Liver (tissue), 9 donors: ENCODE measurements around the gene ANKEF1. TPM values are rescaled to one million over a fixed set of nuclear protein-coding genes. Genes with fewer than 3 reads are reported as not detected.

Experiments
- DNase-seq: peaks from one replicate; pipeline ENCODE4 v3.0.0-alpha.2; 2017; ENCODE audit warnings: low spot score
- H3K27ac ChIP-seq, 2 donors: one replicate each; pipeline ENCODE4 v1.7.0; 2013; ENCODE audit warnings: inconsistent platforms in 2 of 2, low read length in 2 of 2, control low read depth in 1 of 2, low read depth in 1 of 2, mild to moderate bottlenecking in 1 of 2
- H3K27me3 ChIP-seq, 4 donors: one replicate each; pipeline versions ENCODE4 v1.6.1 to v1.7.0; 2013; ENCODE audit warnings: low read length in 3 of 4, inconsistent platforms in 1 of 4, mild to moderate bottlenecking in 1 of 4, moderate library complexity in 1 of 4; ENCODE audit not compliant: control insufficient read depth in 4 of 4, insufficient read depth in 4 of 4
- H3K36me3 ChIP-seq, 4 donors: one replicate each; pipeline versions ENCODE4 v1.6.1 to v1.7.0; 2013; ENCODE audit warnings: low read length in 3 of 4, mild to moderate bottlenecking in 3 of 4, low read depth in 1 of 4, moderate library complexity in 1 of 4; ENCODE audit not compliant: control insufficient read depth in 4 of 4, insufficient read depth in 3 of 4
- H3K4me1 ChIP-seq, 4 donors: one replicate each; pipeline versions ENCODE4 v1.6.1 to v1.7.0; 2013; ENCODE audit warnings: low read length in 3 of 4, mild to moderate bottlenecking in 3 of 4, moderate library complexity in 1 of 4; ENCODE audit not compliant: control insufficient read depth in 4 of 4, insufficient read depth in 4 of 4
- H3K4me3 ChIP-seq, 3 donors: one replicate each; pipeline versions ENCODE4 v1.6.1 to v1.7.0; 2013; ENCODE audit warnings: low read length in 3 of 3, control low read depth in 1 of 3, low read depth in 1 of 3, mild to moderate bottlenecking in 1 of 3
- H3K9ac ChIP-seq, 2 donors: one replicate each; pipeline ENCODE4 v1.7.0; 2013; ENCODE audit warnings: low read length in 2 of 2, mild to moderate bottlenecking in 2 of 2, moderate library complexity in 2 of 2, control low read depth in 1 of 2, low read depth in 1 of 2
- H3K9me3 ChIP-seq, 4 donors: one replicate each; pipeline versions ENCODE4 v1.6.1 to v1.7.0; 2013; ENCODE audit warnings: low read length in 3 of 4; ENCODE audit not compliant: control insufficient read depth in 4 of 4
- EGR1 ChIP-seq, 2 donors: IDR thresholded peaks; 2 replicates each; pipeline ENCODE4 v1.6.1; 2016 to 2018; ENCODE audit warnings: antibody characterized with exemption in 2 of 2, low read depth in 2 of 2
- FOXA1 ChIP-seq: IDR thresholded peaks from 2 replicates; pipeline ENCODE4 v1.6.1; 2016; ENCODE audit warnings: antibody characterized with exemption
- FOXA2 ChIP-seq: IDR thresholded peaks from 2 replicates; pipeline ENCODE4 v1.6.1; 2016; ENCODE audit warnings: antibody characterized with exemption
- GABPA ChIP-seq, 2 donors: IDR thresholded peaks in 1 of 2; conservative IDR thresholded peaks in 1 of 2; 2 replicates each; pipeline ENCODE4 v1.6.1; 2016; ENCODE audit warnings: antibody characterized with exemption in 2 of 2, mild to moderate bottlenecking in 1 of 2, moderate library complexity in 1 of 2
- HNF4A ChIP-seq, 2 donors: conservative IDR thresholded peaks; 2 replicates each; pipeline ENCODE4 v1.6.1; 2016; ENCODE audit warnings: antibody characterized with exemption in 2 of 2, mild to moderate bottlenecking in 2 of 2
- HNF4G ChIP-seq: IDR thresholded peaks from 2 replicates; pipeline ENCODE4 v1.6.1; 2016; ENCODE audit warnings: antibody characterized with exemption
- JUND ChIP-seq, 2 donors: IDR thresholded peaks; 2 replicates each; pipeline ENCODE4 v1.6.1; 2016; ENCODE audit warnings: antibody characterized with exemption in 2 of 2
- NR2F2 ChIP-seq: IDR thresholded peaks from 2 replicates; pipeline ENCODE4 v1.6.1; 2016; ENCODE audit warnings: antibody characterized with exemption
- RAD21 ChIP-seq, 2 donors: IDR thresholded peaks; 2 replicates each; pipeline ENCODE4 v1.6.1; 2016; ENCODE audit warnings: antibody characterized with exemption in 2 of 2, mild to moderate bottlenecking in 2 of 2
- RXRA ChIP-seq, 2 donors: IDR thresholded peaks; 2 replicates each; pipeline ENCODE4 v1.6.1; 2017 to 2018; ENCODE audit warnings: antibody characterized with exemption in 2 of 2, mild to moderate bottlenecking in 1 of 2
- SP1 ChIP-seq: IDR thresholded peaks from 2 replicates; pipeline ENCODE4 v1.6.1; 2018; ENCODE audit warnings: antibody characterized with exemption, mild to moderate bottlenecking
- TAF1 ChIP-seq: conservative IDR thresholded peaks from 2 replicates; pipeline ENCODE4 v1.6.1; 2016; ENCODE audit warnings: antibody characterized with exemption, mild to moderate bottlenecking
- YY1 ChIP-seq: IDR thresholded peaks from 2 replicates; pipeline ENCODE4 v1.6.1; 2016; ENCODE audit warnings: antibody characterized with exemption, mild to moderate bottlenecking
- WGBS: extraction: QIAGEN DNeasy Blood & Tissue Kit; methylation state at CpG from one replicate; pipeline ENCODE4 v1.1.7; 2013; 5-methylcytosine and 5-hydroxymethylcytosine counted together
- polyA plus RNA-seq, 2 donors: library from polyadenylated mRNA; stranded (reverse) in 1 of 2; unstranded in 1 of 2; fragments of 200-250 nt in 1 of 2; fragments of >200 nt in 1 of 2; fragmentation: Nextera tagmentation in 1 of 2; extraction: Ambion mirVana in 1 of 2; gene quantifications; one replicate each; pipeline versions ENCODE4 v1.2.1 to v1.2.3, GENCODE V29; 2013 to 2015
- total RNA-seq, 2 donors: library from RNA; depleted of rRNA; stranded (reverse); fragments of >200 nt; gene quantifications; one replicate each; pipeline ENCODE4 v1.2.3, GENCODE V29; 2014
- TF ChIP-seq, protein P1 (sequence below): fragments of 150-350 bp; IDR thresholded peaks from 2 replicates; pipeline ENCODE4 v1.5.1; 2017; ENCODE audit warnings: improper control_type of control experiment, low read depth, low read length; ENCODE audit not compliant: missing input control
- TF ChIP-seq, protein P2 (sequence below): IDR thresholded peaks from 2 replicates; pipeline ENCODE4 v1.6.1; 2016; ENCODE audit warnings: antibody characterized with exemption
- TF ChIP-seq, protein P3 (sequence below): IDR thresholded peaks from 2 replicates; pipeline ENCODE4 v1.6.1; 2016; ENCODE audit warnings: antibody characterized with exemption
- TF ChIP-seq, protein P4 (sequence below): IDR thresholded peaks from 2 replicates; pipeline ENCODE4 v1.6.1; 2016; ENCODE audit warnings: antibody characterized with exemption
- TF ChIP-seq, protein P5 (sequence below): IDR thresholded peaks from 2 replicates; pipeline ENCODE4 v1.6.1; 2016; ENCODE audit warnings: antibody characterized with exemption, mild to moderate bottlenecking
- donor health status: healthy.
- donor health status: healthy.
- donor health status: healthy.
- donor health status: healthy.
- donor health status: healthy.

ANKEF1 gene
- total and polyA plus RNA-seq, 4 donors = 1.6 to 5.1 (median 2.6) TPM

DNA sequence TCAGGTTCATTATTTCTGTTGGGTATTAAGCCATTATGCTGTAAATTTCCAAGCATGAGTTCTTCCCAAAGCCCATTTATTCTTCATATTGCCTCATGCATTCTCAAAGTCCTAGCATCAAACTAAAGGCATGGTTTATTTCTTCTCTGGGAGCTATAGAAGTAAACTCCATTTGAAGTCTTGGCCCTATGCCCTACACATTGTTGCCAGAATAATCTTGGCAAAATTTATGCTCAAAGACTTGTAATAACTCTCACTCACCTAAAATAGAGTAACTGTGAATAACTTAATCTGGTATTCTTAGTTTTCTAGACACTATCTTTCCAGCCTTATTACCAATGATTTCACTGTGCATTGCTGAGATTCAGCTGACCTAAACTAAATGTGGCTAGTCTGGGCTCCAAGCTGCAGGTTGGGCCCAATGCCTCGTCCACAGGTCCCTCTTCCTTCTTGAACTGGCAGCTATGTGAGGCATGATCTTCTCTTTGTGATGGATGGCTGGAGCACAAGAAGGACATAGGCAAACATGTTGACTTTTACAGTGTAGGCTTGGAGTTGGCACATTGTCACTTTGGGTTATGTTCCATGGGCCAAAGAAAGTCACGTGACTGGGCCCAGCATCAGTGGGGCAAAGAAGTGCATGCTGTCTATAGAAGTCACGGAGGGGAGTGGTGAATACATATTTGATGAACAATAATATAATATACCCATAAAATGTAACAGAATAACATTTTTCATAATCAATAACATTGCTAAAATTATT, 39.1 kb upstream of the ANKEF1 start:
- Histone ChIP-seq H3K4me1 (no peaks in the 10 kb centered on the region), H3K27ac (no peak overlapping the region), H3K36me3 (no peaks in the 10 kb centered on the region), H3K9ac (no peak overlapping the region), H3K9me3 (no peaks in the 10 kb centered on the region), H3K4me3 (no peak overlapping the region), H3K27me3 (no peaks in the 10 kb centered on the region)
- DNase-seq = no peak
- TF ChIP-seq EGR1 (IDR thresholded peaks at IDR 0.05; ENCODE audit: low read depth in 2 of 2) = no peak
- TF ChIP-seq, protein P1, sequence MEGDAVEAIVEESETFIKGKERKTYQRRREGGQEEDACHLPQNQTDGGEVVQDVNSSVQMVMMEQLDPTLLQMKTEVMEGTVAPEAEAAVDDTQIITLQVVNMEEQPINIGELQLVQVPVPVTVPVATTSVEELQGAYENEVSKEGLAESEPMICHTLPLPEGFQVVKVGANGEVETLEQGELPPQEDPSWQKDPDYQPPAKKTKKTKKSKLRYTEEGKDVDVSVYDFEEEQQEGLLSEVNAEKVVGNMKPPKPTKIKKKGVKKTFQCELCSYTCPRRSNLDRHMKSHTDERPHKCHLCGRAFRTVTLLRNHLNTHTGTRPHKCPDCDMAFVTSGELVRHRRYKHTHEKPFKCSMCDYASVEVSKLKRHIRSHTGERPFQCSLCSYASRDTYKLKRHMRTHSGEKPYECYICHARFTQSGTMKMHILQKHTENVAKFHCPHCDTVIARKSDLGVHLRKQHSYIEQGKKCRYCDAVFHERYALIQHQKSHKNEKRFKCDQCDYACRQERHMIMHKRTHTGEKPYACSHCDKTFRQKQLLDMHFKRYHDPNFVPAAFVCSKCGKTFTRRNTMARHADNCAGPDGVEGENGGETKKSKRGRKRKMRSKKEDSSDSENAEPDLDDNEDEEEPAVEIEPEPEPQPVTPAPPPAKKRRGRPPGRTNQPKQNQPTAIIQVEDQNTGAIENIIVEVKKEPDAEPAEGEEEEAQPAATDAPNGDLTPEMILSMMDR = no peak
- TF ChIP-seq RAD21 (IDR thresholded peaks at IDR 0.05) = no peak
- TF ChIP-seq TAF1 = no peak
- TF ChIP-seq, protein P2, sequence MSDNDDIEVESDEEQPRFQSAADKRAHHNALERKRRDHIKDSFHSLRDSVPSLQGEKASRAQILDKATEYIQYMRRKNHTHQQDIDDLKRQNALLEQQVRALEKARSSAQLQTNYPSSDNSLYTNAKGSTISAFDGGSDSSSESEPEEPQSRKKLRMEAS = no peak
- no peak for TF ChIP-seq FOXA2
- TF ChIP-seq GABPA (IDR thresholded peaks at IDR 0.05 in 1 of 2, conservative IDR thresholded peaks at IDR 0.05 in 1 of 2) = no peak
- no peak for TF ChIP-seq HNF4A (conservative IDR thresholded peaks at IDR 0.05)
- TF ChIP-seq, protein P3, sequence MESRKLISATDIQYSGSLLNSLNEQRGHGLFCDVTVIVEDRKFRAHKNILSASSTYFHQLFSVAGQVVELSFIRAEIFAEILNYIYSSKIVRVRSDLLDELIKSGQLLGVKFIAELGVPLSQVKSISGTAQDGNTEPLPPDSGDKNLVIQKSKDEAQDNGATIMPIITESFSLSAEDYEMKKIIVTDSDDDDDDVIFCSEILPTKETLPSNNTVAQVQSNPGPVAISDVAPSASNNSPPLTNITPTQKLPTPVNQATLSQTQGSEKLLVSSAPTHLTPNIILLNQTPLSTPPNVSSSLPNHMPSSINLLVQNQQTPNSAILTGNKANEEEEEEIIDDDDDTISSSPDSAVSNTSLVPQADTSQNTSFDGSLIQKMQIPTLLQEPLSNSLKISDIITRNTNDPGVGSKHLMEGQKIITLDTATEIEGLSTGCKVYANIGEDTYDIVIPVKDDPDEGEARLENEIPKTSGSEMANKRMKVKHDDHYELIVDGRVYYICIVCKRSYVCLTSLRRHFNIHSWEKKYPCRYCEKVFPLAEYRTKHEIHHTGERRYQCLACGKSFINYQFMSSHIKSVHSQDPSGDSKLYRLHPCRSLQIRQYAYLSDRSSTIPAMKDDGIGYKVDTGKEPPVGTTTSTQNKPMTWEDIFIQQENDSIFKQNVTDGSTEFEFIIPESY = no peak
- no peak for TF ChIP-seq RXRA (IDR thresholded peaks at IDR 0.05)
- 84% methylated on average over 3 of the region's 3 CpGs for WGBS

DNA sequence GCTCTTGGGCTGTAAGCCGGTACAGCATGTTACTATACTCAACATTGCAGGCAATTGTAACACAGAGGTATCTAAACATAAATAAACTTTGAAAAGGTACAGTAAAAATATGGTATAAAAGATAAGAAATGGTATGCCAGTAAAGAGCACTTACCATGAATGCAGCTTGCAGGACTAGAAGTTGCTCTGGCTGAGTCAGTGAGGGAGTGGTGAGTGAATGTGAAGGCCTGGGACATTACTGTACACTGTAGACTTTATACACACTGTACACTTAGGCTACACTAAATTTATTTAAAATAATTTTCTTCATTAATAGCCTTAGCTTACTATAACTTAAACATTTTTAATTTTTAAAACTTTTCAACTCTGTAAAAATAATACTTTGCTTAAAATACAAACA, 37.8 kb upstream of the ANKEF1 start:
- Histone ChIP-seq H3K27me3 (no peaks in the 10 kb centered on the region), H3K36me3 (no peaks in the 10 kb centered on the region), H3K9me3 (no peaks in the 10 kb centered on the region), H3K4me3 (no peak overlapping the region), H3K27ac (no peak overlapping the region), H3K4me1 (no peaks in the 10 kb centered on the region), H3K9ac (no peak overlapping the region)
- TF ChIP-seq, protein P2 = no peak
- no peak for TF ChIP-seq FOXA2
- no peak for TF ChIP-seq FOXA1
- TF ChIP-seq, protein P4, sequence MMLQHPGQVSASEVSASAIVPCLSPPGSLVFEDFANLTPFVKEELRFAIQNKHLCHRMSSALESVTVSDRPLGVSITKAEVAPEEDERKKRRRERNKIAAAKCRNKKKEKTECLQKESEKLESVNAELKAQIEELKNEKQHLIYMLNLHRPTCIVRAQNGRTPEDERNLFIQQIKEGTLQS = no peak
- TF ChIP-seq SP1 = no peak
- no peak for TF ChIP-seq HNF4G
- TF ChIP-seq RXRA (IDR thresholded peaks at IDR 0.05) = no peak
- no peak for TF ChIP-seq TAF1
- TF ChIP-seq, protein P5, sequence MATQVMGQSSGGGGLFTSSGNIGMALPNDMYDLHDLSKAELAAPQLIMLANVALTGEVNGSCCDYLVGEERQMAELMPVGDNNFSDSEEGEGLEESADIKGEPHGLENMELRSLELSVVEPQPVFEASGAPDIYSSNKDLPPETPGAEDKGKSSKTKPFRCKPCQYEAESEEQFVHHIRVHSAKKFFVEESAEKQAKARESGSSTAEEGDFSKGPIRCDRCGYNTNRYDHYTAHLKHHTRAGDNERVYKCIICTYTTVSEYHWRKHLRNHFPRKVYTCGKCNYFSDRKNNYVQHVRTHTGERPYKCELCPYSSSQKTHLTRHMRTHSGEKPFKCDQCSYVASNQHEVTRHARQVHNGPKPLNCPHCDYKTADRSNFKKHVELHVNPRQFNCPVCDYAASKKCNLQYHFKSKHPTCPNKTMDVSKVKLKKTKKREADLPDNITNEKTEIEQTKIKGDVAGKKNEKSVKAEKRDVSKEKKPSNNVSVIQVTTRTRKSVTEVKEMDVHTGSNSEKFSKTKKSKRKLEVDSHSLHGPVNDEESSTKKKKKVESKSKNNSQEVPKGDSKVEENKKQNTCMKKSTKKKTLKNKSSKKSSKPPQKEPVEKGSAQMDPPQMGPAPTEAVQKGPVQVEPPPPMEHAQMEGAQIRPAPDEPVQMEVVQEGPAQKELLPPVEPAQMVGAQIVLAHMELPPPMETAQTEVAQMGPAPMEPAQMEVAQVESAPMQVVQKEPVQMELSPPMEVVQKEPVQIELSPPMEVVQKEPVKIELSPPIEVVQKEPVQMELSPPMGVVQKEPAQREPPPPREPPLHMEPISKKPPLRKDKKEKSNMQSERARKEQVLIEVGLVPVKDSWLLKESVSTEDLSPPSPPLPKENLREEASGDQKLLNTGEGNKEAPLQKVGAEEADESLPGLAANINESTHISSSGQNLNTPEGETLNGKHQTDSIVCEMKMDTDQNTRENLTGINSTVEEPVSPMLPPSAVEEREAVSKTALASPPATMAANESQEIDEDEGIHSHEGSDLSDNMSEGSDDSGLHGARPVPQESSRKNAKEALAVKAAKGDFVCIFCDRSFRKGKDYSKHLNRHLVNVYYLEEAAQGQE = no peak
- no peak for TF ChIP-seq YY1
- TF ChIP-seq JUND (IDR thresholded peaks at IDR 0.05) = no peak
- TF ChIP-seq EGR1 (IDR thresholded peaks at IDR 0.05; ENCODE audit: low read depth in 2 of 2) = no peak
- TF ChIP-seq RAD21 (IDR thresholded peaks at IDR 0.05) = no peak
- no peak for TF ChIP-seq NR2F2
- no peak for DNase-seq
- 95% methylated on average over 1 of the region's 1 CpG for WGBS
